HPDE6-E6E7 (cell line): Measurements from ENCODE around the gene PRSS21.
A peak's percentile ranks its signal among the peaks of the same experiment; 100 is the strongest.

Experiments used
- DNase-seq: peaks from one replicate; pipeline ENCODE4 v3.0.0; 2011; ENCODE audit warnings: missing footprints; ENCODE audit errors: extremely low spot score

Gene PRSS21

DNA sequence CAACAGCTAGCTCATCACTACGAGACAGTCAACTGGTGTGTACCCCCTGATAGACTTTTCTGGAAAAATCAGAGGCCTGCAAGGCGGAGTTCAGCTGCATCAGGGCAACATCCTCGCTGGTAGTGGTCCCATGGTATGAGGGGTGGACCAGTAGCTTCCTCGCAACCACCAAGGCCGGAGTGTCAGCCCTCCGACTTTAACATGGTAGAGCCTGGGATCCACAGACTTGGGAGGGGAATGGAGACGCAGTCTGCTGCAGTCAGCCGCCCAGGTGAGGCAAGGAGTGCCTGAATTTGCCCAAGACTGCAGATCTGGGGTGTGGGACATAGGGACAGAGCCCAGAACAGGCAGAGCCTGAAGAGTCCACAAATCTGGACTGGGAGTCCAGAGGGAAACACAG, 26.5 kb downstream of the PRSS21 start:
- DNase-seq = no peak

DNA sequence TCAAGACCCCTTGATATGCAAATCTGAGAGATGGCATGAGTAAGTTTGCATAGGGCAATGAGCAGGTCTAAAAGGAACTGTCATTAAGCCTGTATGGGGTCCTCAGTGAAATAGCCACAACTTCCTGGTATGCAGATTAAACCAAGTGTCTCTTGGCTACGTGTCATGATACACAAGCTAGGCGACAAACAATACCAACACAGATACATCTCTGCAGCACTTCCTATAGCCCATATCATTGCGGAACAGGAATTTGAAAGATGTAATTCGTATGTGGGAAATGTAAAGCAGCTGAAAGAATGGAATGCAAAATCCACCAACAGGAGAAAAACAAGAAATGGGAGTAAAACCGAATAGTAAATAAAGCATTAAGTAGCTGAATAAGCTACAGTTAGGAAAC, 28.1 kb downstream of the PRSS21 start:
- no peak for DNase-seq

DNA sequence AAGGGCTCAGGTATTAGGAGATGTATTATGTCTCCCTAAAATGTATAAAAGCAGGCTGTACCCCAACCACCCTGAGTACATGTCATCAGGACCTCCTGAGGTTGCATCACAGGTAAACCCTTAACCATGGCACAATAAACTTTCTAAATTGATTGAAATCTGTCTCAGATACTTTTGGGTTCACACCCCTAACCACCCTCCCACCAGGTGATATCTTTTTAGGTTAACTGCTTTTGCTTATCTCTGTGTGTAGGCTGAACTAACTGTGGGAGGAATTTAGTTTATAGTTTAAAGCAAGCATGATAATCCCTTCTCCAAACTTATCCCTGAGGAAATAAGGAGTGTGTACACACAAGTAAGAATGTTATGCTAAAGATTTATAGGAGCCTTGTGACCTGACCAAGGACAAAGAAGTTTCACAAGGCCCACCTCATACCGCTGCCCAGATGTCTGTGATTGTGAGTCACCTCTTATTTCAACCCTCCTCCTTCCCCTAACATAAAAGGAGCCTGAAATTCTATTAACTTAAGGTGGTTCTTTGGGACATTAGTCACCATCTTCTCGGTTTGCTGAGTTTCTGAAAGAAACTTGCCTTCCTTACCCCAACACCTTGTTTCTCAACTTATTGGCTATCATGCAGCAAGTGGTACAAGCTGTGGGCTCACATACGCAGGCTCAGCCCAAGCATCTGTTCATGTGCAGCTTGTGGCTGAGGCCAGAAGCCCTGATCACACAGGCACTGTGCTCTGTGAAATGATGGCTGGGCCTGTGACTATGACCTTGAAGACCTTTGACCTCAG, 29.7 kb downstream of the PRSS21 start:
- DNase-seq = no peak

DNA sequence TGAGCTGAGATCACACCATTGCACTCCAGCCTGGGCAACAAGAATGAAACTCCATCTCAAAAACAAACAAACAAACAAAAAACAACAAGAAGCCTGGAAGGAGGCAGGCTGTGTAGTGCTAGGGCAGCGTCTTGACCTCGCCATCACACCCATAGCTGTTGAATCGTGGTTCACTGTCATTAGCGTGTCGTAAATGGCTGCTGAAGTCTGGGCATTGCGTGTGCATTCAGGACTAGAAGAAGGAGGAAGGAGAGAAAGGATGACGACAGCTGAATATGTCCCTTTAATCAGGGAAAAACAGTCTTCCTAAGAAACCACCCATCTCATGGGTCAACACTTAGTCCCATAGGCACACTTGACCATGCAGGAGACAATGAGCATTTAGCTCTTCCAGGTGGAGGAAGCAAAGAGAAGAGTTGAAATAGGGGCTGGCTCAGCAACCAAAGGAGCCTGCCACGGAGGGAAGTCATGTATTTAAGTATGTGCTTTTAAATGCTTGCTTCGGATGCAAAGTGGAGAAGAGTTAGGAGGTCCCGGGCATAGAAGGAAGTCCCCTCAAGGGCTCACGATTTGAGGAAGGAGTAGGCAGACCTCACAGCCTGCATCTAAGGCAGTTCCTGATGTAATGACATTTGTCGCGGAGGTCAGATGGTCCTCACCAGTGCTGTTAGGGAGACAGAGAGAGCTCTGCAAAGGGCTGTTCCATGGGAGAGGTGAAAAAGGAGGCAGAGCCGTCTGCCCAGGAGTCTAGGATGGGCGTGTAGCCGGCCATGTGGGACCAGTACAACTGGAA, 32.1 kb downstream of the PRSS21 start:
- DNase-seq = no peak

DNA sequence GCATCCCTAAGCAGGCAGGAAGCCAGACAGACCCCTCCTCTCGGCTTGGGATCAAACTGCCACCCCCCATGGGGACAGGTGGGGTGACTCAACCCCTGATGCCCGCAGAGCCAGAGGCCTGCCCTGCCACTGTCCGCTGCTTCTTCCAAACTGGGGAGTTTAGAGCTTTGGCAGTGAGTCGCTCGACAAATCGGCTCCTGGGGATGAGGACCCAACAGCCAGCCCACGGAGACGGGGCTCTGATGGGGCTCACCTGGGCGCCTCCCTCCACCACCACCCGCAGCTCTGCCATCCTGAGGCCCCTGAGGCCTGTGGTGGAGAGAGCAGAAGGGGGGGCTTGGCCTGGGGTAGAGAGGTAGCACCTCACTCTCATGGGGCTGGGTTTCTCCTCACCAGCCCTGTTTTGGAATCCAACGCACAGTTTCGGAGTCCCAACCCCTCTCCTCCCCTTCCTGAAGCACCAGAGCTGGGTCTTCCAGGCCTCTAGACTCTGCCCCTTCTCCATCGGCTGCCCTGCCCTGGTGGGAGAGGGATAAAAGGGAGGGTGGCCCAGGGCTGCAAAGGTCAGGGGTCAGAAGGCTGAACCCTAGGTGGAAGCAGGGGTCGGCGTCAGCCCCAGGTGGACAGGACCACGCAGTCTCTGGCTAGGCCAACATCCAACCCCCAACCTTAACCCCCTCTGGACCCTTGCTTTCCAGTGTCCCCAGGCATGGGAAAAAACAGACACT, 35.1 kb downstream of the PRSS21 start:
- no peak for DNase-seq

DNA sequence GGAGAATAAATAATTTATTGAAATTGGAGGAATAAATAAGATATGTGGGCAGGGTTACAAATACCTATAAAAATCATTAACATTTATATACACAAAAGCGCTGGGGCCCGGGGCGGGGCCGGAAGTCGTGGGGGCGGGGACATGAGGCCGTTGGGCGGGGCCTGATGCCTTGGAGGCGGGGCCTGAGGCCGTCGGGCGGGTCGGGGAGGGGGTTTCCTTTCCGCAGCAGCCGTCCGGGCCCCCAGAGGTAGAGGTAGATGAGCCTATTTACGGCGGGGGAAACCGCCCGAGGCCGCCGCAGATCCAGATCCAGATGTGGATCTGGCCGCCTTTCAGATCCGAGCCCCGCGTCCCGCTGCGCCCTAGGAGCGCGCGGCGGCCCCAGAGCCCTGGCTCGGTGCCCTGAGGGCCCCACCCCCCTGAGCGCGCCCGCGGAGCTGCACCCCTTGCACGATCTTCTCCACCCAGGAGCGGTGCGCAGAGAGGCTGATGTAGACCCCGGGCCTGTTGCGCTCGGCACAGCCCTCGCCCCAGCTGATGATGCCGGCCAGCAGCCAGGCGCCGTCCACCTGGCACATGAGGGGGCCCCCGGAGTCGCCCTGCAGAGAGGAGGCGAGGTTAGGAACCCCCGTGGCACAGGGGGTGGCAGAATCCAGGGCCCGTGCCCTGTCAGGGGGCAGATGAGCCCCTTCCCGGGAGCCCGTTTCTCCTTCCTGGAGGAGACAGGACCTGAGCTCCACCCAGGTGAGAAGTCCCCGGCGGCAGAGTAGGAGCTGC, 35.9 kb downstream of the PRSS21 start:
- DNase-seq = no peak

DNA sequence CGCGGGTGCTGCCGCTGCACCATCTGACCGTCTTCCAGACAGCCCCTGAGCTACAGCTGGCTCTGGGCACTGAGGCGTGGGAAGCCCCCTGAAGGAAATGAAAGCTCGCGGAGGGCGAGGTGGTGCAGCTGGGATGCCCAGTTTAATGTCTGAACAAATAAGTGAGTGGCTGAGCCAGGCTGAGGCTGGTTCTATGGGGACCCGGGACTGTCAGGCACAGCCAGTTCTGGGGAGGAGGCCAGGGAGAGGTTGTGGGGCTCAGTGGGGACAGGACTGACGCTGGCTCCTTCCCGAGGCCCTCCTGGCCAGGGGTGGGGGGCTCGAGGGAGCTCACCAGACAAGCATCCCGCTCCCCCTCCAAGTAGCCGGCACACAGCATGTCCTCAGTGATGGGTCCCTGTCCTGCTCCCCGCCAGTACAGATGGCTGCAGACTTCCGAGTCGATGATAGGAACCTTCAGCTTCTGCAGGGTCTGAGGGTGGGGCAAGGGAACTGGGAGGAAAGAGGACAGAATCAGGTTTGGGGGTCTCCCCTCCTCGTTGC, 36.6 kb downstream of the PRSS21 start:
- DNase-seq = no peak

DNA sequence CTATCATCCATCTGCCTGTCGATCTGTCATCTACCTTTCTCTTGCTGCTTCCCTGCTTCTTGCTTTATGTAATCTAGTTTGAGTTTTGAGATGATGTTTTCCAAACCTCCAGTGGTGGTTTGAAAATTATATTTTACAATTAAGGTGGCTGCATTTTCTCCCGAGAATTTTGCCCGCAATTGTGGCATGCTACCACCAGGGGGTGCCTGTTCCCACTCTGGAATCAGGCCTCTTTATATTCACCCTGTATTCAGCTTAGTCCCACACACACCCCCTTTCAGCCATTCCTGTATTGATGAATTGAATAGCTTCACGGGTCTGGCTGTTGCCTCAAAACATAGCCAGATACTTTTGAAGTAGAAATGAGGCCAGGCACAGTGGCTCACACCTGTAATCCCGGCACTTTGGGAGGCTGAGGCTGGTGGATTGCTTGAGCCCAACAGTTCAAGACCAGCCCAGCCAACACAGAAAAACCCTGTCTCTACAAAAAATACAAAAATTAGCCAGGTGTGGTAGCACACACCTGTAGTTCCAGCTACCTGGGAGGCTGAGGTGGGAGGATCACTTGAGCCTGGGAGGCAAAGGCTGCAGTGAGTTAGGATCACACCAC, 37.8 kb downstream of the PRSS21 start:
- no peak for DNase-seq

DNA sequence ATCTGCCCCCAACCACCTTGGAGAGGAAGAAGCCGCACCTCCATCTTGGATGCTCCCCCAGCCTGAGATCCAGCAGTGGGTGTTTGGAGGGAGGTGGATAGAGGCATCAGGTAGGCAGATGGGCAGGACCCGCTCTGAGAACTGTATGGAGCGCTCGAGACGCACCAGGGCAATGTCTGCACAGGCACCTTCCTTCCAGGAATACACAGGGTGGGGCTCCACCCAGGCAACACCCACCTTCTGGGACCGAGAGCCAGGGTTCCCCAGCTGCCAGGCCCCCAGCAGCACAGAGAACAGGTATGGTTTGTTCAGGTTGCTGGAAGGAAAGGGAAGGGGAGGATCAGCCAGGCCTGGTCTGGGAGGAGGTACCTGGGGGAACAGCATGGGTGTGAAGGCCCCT, 38.5 kb downstream of the PRSS21 start:
- no peak for DNase-seq

DNA sequence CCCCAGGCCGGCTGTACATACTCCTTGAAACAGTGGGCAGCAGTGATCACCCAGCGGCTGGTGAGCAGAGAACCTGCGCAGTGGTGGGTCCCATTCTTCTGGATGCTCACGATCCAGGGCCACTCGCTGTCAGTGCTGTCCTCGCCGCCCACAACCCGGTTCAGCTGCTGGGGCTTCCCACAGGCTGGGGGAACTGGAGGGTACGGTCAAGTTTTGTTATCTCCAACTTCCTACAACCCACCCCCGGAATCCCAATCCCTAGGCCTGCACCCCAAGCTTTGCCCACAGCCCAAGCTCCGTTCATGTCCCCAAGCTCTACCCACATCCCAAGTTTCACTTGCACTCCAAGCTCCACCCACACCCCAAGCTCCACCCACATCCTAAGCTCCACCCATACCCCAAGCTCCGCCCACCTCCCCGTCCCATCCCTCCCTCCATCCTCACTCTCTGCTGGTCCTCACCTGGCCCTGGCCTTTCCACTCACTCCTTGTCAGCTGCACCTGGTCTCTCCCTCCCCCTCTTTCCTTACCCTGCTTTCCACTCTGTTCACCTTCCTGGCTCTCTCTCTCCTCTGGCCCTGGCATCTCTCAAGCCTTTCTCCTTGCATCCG, 39.1 kb downstream of the PRSS21 start:
- no peak for DNase-seq

DNA sequence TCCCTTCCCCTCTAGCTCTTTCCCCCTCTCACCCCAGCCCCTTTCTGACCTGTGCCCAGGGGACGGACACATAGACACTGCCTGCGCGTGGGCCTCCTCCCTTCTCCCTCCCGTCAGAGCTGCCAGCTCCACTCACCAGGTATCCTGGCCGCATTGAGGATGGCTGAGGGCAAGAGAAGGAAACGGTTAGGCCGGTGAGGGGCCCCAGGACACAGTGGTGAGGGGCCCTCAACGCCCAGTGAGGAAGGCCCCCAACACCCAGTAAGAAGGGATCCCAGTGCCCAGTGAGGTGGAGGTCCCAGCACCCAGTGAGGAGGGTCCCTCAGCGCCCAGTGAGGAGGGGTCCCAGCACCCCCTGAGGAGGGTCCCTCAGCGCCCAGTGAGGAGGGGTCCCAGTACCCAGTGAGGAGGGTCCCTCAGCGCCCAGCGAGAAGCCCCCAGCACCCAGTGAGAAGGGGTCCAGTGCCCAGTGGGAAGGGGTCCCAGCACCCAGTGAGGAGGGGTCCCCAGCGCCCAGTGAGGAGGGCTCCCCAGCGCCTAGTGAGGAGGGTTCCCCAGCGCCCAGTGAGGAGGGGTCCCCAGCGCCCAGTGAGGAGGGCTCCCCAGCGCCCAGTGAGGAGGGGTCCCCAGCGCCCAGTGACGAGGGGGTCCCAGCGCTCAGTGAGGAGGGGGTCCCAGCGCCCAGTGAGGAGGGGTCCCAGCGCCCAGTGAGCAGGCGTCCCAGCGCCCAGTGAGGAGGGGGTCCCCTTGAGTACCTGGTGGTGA, 39.8 kb downstream of the PRSS21 start:
- no peak for DNase-seq

DNA sequence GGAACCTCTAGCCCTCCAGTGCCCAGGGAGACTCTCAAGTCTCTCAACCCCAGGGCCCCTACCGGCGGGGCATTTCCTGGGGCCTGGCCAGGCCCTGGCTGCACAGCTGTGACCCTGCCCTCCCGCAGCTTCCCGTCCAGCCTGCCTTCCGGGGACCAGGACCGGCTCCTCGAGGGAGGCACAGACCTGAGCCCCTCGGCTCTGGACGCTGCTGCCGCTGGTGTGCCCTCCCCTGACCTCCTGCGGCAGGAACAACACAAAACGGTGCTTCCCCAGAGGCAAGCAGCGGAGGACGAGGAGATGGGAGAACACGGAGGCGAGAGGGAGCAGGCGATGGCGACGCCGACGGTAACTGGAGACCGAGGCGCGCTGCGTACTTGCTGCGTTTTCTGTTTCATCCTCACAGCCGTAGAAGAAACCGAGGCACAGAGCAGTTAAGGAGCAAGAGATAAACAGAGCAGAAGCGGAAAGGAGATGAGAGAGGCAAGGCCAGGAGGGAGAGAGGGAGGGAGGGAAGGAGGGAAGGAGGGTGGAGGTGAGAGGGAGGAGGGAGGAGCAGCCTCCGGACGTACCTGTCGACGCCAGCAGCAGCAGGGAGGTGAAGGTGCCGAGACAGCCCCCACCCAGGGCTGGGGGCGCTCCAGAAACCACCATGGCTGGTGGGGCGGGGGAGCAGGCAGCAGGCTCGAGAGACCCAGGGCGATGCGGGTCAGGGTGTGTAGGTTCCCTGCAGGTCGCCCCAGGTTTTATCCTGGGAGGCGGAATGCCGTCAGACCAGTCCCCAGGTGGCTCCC, 40.6 kb downstream of the PRSS21 start, which contains the start of gene PRSS22:
Gene PRSS22 (minus strand): TSS at position 720 of the 794 bp plus-strand sequence. CDS start 66 bp downstream, at position 654.
- peak; percentile 68 for DNase-seq

DNA sequence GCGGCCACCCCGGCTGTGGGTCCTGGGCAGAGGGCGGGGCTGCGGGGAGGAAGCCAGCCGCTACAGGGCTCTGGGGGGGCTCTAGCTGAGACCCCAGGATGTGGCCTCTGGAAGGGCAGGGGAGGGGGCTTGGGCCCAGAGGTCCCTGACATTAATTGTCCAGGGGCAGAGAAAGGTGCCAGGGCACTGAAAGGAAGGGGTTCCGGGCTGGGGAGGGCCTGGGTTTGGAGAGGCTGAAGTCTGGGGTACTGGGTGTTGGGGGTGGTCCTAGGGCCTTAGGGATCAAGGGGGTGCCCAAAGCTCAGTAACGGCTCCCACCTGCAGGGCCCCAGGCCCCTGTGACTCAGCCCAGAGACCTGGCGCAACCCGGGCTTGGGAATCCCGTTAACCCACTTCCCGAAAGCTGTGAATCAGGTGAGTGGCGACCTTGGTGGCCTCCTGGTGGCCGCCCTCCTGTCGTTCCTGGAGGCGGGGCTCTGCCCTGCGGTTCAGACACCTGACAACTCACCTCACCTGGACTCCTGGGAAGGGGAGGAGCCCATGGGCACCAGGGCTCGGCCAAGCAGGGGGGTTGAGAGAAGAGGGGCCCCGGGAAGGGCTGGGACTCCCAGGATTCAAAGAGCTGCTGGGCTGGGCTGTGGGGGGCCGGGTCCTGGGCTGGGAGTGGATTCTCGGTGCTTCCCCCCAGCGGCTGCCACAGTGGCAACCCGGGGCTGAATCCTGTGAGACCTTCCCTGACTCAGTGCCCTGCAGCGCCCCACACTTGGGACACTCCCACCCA, 41.4 kb downstream of the PRSS21 start:
- peak; percentile 70 for DNase-seq

DNA sequence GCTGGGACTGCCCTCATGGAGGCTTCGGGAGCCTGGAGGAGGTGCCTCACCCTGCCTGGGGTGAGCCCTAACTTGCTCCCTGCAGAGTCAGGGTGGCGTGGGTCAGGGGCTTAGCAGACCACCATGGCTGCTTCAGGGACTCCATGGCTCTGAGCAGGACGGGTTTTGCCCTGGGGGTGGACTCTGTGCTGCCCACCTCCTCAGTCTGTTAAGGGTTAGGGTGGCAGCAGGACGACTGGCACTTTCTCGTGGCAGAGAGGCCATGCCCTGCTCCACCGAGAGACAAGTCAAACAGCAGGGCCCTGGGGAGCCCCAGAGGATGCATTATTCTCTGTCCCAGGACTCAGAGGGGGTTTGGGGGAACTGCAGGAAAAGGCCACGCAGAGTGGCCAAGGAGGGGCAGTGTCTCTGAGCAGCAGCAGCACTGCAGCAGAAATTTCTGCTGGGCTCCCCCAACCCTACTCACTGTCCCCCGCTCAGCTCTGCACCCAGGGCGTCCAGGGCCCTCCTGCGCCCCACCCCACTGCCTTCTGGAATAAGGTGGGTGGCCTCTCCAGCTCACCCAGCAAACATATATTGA, 42.7 kb downstream of the PRSS21 start:
- no peak for DNase-seq

DNA sequence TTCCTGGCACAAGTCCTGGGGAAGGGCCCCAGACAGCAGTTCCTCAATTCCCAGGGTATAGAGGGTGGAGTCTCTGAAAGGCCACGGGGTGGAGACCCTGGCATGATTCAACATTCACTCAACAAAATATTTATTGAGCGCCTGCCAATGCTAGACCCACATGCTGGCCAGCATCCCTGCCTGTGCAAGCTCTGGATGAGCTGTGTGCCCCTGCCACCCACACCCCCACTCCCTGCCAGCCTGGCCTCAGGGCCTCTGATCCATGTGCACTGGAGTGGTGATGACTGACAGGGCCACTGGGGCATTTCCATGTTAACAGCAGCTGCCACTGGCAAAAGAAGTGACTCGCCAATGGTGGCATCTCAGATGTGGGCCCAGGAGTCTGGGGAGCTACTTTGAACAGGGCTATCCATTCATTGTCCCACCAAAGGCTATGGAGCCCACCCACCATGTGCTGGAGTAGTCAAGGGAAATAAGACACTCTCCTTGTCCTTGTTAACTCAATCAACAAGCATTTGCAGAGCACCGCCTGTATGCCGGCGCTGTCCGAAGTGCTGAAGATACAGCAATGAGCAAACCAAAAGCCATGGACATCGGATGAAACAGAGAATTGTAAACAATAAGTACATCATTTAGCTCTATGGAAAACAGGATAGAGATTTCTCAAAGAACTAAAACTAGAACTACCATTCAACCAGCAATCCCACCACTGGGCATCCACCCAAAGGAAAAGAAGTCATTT, 44.0 kb downstream of the PRSS21 start:
- DNase-seq = no peak

DNA sequence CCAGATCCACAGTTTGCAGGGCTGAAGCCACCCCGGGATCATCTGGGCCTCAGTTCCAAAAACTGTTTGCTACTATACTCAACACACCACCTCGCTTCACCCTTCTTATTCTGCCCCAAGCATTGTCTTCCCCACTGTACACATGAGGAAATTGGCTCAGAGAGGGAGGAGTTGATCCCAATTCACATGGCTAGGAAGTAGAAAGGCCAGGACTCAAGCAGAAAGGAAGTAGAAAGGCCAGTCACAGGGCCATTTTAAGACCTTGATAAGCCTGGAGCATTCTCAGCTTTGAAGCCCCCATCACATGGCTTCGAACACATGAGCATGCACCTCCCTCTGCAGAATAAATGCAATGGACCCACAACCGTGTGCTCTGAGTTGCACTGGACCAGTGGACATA, 48.6 kb downstream of the PRSS21 start:
- DNase-seq = no peak

DNA sequence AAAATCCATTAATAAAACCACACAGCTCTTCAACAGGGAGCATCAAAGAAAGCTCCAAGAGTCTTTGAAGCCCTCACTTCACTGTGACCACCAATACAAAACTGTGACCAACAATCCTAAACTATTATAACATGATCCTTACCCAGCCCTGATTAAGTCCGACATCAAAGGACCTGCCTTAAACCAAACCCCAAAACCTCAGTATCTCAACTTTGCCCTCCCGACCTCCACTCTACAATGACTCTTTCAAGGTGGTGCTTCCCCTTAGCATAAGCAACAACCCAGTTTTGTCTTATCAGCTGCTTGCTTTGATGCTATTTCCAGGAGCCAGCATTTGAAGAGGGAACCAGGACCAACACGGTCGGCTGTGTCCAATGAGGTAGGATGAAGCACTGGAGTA, 49.4 kb downstream of the PRSS21 start:
- no peak for DNase-seq
